GM19324 (cell line): ENCODE results near the gene TRIM3.

Experiments used
- ATAC-seq: cut with Tn5 transposase; IDR thresholded peaks from one replicate; pipeline ENCODE4 v1.9.1; 2021; ENCODE audit warnings: mild to moderate bottlenecking, moderate library complexity; ENCODE audit not compliant: unreplicated experiment, low FRiP score

TRIM3 gene

GRCh38 chr11:6404342-6405051, 69.2 kb downstream of the TRIM3 start:
- ATAC-seq = no peak

- no peak for ATAC-seq
Observed at GRCh38 chr11:6403539-6403938, 70.2 kb downstream of the TRIM3 start.

GRCh38 chr11:6402561-6402981, 71.2 kb downstream of the TRIM3 start:
- peak; percentile 70 for ATAC-seq

- peak; percentile 13 for ATAC-seq
Observed at GRCh38 chr11:6402061-6402470, 71.7 kb downstream of the TRIM3 start.

GRCh38 chr11:6401464-6401863, 72.3 kb downstream of the TRIM3 start:
- ATAC-seq = no peak

GRCh38 chr11:6400431-6401345, 73.1 kb downstream of the TRIM3 start:
- no peak for ATAC-seq
